ENCODE results near the gene LHFPL5. TPM values are rescaled to one million over a fixed set of nuclear protein-coding genes. Genes with fewer than 3 reads are reported as not detected.

LHFPL5 gene
- total and polyA plus RNA-seq, 4 donors = 0.44 to 2.0 (median 1.1) TPM

DNA sequence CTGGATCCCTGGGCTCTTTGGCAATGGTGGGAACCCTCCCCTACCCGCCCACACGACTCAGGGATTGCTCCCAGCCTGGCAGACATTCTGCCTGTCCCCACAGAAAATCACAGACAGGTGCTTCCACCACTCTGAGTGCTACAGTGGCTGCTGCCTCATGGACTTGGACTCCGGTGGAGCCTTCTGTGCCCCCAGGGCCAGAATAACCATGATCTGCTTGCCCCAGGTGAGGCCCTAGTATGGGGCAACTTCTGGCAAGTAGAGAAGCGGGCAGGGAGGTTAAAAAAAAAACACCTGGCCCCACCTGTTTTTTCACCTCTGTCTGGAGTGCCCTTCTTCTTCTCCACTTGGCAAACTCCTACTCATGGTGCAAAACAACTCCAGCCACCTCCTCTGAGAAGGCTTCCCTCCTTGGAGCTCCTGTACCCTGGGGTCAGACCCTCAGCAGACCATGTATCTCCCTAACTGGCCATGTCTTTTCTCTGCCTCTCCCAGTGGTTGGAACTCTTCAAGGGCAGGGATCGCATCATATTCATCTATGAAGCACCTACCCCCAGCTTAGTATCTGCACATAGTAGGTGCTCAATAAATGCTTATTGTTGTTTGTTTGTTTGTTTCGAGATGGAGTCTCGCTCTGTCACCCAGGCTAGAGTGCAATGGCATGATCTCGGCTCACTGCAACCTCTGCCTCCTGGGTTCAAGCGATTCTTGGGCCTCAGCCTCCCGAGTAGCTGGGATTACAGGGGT is 27.6 kb upstream of the LHFPL5 start:
- H3K27me3 ChIP-seq (ENCODE audit: control insufficient read depth, insufficient read depth, low read length) = peaks cover 11% of the 10 kb centered on the region
- no peak overlapping the region for H3K27ac ChIP-seq (ENCODE audit: low read depth, low read length)
- 89% methylated on average over 9 of the region's 10 CpGs for WGBS (ENCODE audit: insufficient coverage)
- no peak for DNase-seq (ENCODE audit: low read depth in 4 of 6, low spot score in 6 of 6)
- no peaks in the 10 kb centered on the region for H3K9me3 ChIP-seq (ENCODE audit: control insufficient read depth, insufficient read depth, low read length)
- H3K36me3 ChIP-seq (ENCODE audit: control insufficient read depth, insufficient read depth, low read length) = no peaks in the 10 kb centered on the region
- peaks cover 4% of the 10 kb centered on the region for H3K4me1 ChIP-seq (ENCODE audit: control insufficient read depth, insufficient read depth, low read length)
- no peak overlapping the region for H3K4me3 ChIP-seq (ENCODE audit: low read depth, low read length)

GRCh38 chr6:35778437-35778836 is 26.7 kb upstream of the LHFPL5 start:
- H3K4me3 ChIP-seq (ENCODE audit: low read depth, low read length) = no peak overlapping the region
- DNase-seq (ENCODE audit: low read depth in 4 of 6, low spot score in 6 of 6) = no peak
- H3K9me3 ChIP-seq (ENCODE audit: control insufficient read depth, insufficient read depth, low read length) = no peaks in the 10 kb centered on the region
- H3K27me3 ChIP-seq (ENCODE audit: control insufficient read depth, insufficient read depth, low read length) = peaks cover 11% of the 10 kb centered on the region
- no peaks in the 10 kb centered on the region for H3K36me3 ChIP-seq (ENCODE audit: control insufficient read depth, insufficient read depth, low read length)
- WGBS (ENCODE audit: insufficient coverage) = 79% methylated on average over 2 of the region's 2 CpGs
- no peak overlapping the region for H3K27ac ChIP-seq (ENCODE audit: low read depth, low read length)
- H3K4me1 ChIP-seq (ENCODE audit: control insufficient read depth, insufficient read depth, low read length) = peaks cover 4% of the 10 kb centered on the region

DNA sequence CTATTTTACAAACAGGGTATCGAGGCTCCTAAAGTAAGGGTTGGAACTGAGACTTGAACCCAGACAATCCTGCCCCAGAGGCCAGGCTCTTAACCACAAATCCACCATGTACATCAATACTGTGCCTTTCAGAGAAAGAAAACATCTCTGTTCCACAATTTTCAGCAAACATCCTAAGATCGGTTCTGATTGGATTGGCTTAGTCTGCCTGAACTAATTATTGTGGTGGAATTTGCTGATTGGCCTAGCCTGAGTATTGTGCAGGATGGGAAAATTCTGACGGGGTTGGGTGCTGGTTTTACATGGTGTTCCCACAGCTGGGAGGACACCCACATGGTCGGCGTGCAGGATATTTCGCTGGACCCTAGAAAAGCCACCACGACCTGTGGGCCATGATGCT is 24.4 kb upstream of the LHFPL5 start, which contains the start of gene CLPSL1:
Gene CLPSL1 (plus strand): TSS at position 301 of the 400 bp plus-strand sequence. CDS start 92 bp downstream, at position 393.
- H3K27ac ChIP-seq (ENCODE audit: low read depth, low read length) = no peak within 1 kb of the TSS
- WGBS (ENCODE audit: insufficient coverage) = 83% methylated on average over 6 of the region's 7 CpGs

GRCh38 chr6:35781290-35781689 is 23.9 kb upstream of the LHFPL5 start:
- 100% methylated on average over 1 of the region's 2 CpGs for WGBS (ENCODE audit: insufficient coverage)
- Histone ChIP-seq H3K27me3 (ENCODE audit: control insufficient read depth, insufficient read depth, low read length) (peaks cover 9% of the 10 kb centered on the region), H3K9me3 (ENCODE audit: control insufficient read depth, insufficient read depth, low read length) (no peaks in the 10 kb centered on the region), H3K4me1 (ENCODE audit: control insufficient read depth, insufficient read depth, low read length) (peaks cover 1% of the 10 kb centered on the region), H3K4me3 (ENCODE audit: low read depth, low read length) (no peak overlapping the region), H3K36me3 (ENCODE audit: control insufficient read depth, insufficient read depth, low read length) (no peaks in the 10 kb centered on the region), H3K27ac (ENCODE audit: low read depth, low read length) (no peak overlapping the region)
- no peak for DNase-seq (ENCODE audit: low read depth in 4 of 6, low spot score in 6 of 6)

More for the DNA sequence above, 24.4 kb upstream of the LHFPL5 start, which contains the start of gene CLPSL1:
- no peak for DNase-seq (ENCODE audit: low read depth in 4 of 6, low spot score in 6 of 6)
- Histone ChIP-seq H3K27me3 (ENCODE audit: control insufficient read depth, insufficient read depth, low read length) (peaks cover 12% of the 10 kb centered on the region), H3K4me3 (ENCODE audit: low read depth, low read length) (no peak within 1 kb of the TSS), H3K9me3 (ENCODE audit: control insufficient read depth, insufficient read depth, low read length) (no peaks in the 10 kb centered on the region), H3K4me1 (ENCODE audit: control insufficient read depth, insufficient read depth, low read length) (peaks cover 4% of the 10 kb centered on the region), H3K36me3 (ENCODE audit: control insufficient read depth, insufficient read depth, low read length) (no peaks in the 10 kb centered on the region)

- H3K27me3 ChIP-seq (ENCODE audit: control insufficient read depth, insufficient read depth, low read length) = peaks cover 16% of the 10 kb centered on the region
- no peaks in the 10 kb centered on the region for H3K36me3 ChIP-seq (ENCODE audit: control insufficient read depth, insufficient read depth, low read length)
- DNase-seq (ENCODE audit: low read depth in 4 of 6, low spot score in 6 of 6) = no peak
- peaks cover 7% of the 10 kb centered on the region for H3K4me1 ChIP-seq (ENCODE audit: control insufficient read depth, insufficient read depth, low read length)
- no peak overlapping the region for H3K27ac ChIP-seq (ENCODE audit: low read depth, low read length)
- no peak overlapping the region for H3K4me3 ChIP-seq (ENCODE audit: low read depth, low read length)
- H3K9me3 ChIP-seq (ENCODE audit: control insufficient read depth, insufficient read depth, low read length) = no peaks in the 10 kb centered on the region
- WGBS (ENCODE audit: insufficient coverage) = 66% methylated on average over 2 of the region's 3 CpGs
These were observed 22.7 kb upstream of the LHFPL5 start for GRCh38 chr6:35782424-35782823.

DNA sequence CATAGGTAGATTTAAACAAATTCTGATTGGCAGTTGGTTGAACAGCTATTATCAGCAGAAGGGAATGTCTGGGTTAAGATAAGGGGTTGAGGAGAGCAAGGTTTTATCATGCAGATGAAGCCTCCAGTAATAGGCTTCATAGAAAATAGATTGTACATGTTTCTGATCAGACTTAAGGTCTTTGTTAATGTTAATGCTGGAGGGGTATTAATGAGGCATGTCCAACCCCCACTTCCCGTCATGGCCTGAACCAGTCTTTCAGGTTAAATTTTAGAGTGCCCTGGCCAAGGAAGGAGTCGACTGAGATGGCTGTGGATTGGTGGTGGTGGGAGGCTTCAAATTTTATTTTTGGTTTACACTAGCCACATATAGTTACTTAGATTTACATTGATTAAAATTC is 21.0 kb upstream of the LHFPL5 start:
- Histone ChIP-seq H3K27ac (ENCODE audit: low read depth, low read length) (no peak overlapping the region), H3K27me3 (ENCODE audit: control insufficient read depth, insufficient read depth, low read length) (peaks cover 23% of the 10 kb centered on the region), H3K9me3 (ENCODE audit: control insufficient read depth, insufficient read depth, low read length) (no peaks in the 10 kb centered on the region), H3K36me3 (ENCODE audit: control insufficient read depth, insufficient read depth, low read length) (no peaks in the 10 kb centered on the region), H3K4me1 (ENCODE audit: control insufficient read depth, insufficient read depth, low read length) (peaks cover 7% of the 10 kb centered on the region), H3K4me3 (ENCODE audit: low read depth, low read length) (no peak overlapping the region)
- no CpG with 5 or more reads among the region's 2 CpGs for WGBS (ENCODE audit: insufficient coverage)
- DNase-seq (ENCODE audit: low read depth in 4 of 6, low spot score in 6 of 6) = no peak

DNA sequence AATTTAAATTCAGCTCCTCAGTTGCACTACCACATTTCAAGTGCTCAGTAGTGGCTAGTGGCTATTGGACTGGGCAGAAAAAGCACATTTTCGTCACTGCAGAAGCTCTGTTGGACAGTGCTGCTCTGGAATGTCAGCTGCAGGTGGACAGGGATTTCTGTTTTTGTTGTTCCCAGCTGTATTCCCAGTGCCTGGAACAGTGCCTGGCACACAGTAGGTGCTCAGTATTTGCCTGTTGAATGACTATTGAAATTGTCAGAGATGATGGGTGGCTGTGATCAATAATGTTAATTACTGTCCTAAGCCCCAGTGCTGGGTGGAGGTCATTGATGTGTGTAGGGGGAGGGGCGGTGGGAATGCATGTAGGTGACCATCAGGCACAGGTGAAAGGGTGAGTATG is 18.9 kb upstream of the LHFPL5 start:
- Histone ChIP-seq H3K27ac (ENCODE audit: low read depth, low read length) (no peak overlapping the region), H3K27me3 (ENCODE audit: control insufficient read depth, insufficient read depth, low read length) (peaks cover 23% of the 10 kb centered on the region), H3K4me3 (ENCODE audit: low read depth, low read length) (no peak overlapping the region), H3K9me3 (ENCODE audit: control insufficient read depth, insufficient read depth, low read length) (no peaks in the 10 kb centered on the region), H3K36me3 (ENCODE audit: control insufficient read depth, insufficient read depth, low read length) (no peaks in the 10 kb centered on the region), H3K4me1 (ENCODE audit: control insufficient read depth, insufficient read depth, low read length) (peaks cover 7% of the 10 kb centered on the region)
- DNase-seq (ENCODE audit: low read depth in 4 of 6, low spot score in 6 of 6) = no peak
- 75% methylated on average over 2 of the region's 2 CpGs for WGBS (ENCODE audit: insufficient coverage)

DNA sequence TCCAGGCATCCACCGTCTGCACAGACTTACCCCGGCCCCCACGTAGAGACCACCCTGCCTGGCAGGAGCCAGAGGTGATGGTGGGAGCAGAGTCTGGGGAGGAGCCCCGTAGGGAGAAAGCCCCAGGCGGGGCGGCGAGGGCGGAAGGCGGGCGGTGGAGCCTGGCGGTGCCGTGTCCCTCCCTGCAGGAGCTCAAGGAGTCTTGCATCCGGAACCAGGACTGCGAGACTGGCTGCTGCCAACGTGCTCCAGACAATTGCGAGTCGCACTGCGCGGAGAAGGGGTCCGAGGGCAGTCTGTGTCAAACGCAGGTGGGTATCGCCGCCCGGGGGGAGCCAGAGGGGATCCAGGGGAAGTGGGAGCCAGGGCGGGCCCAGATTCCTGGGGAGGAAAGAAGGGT is 18.3 kb upstream of the LHFPL5 start:
- H3K27ac ChIP-seq (ENCODE audit: low read depth, low read length) = no peak overlapping the region
- peaks cover 7% of the 10 kb centered on the region for H3K4me1 ChIP-seq (ENCODE audit: control insufficient read depth, insufficient read depth, low read length)
- DNase-seq (ENCODE audit: low read depth in 4 of 6, low spot score in 6 of 6) = no peak
- H3K27me3 ChIP-seq (ENCODE audit: control insufficient read depth, insufficient read depth, low read length) = peaks cover 23% of the 10 kb centered on the region
- no peaks in the 10 kb centered on the region for H3K36me3 ChIP-seq (ENCODE audit: control insufficient read depth, insufficient read depth, low read length)
- no peak overlapping the region for H3K4me3 ChIP-seq (ENCODE audit: low read depth, low read length)
- WGBS (ENCODE audit: insufficient coverage) = 23% methylated on average over 24 of the region's 25 CpGs
- H3K9me3 ChIP-seq (ENCODE audit: control insufficient read depth, insufficient read depth, low read length) = no peaks in the 10 kb centered on the region

- Histone ChIP-seq H3K9me3 (ENCODE audit: control insufficient read depth, insufficient read depth, low read length) (no peaks in the 10 kb centered on the region), H3K36me3 (ENCODE audit: control insufficient read depth, insufficient read depth, low read length) (no peaks in the 10 kb centered on the region), H3K4me1 (ENCODE audit: control insufficient read depth, insufficient read depth, low read length) (peaks cover 7% of the 10 kb centered on the region), H3K27me3 (ENCODE audit: control insufficient read depth, insufficient read depth, low read length) (peaks cover 23% of the 10 kb centered on the region), H3K4me3 (ENCODE audit: low read depth, low read length) (no peak overlapping the region), H3K27ac (ENCODE audit: low read depth, low read length) (no peak overlapping the region)
- no peak for DNase-seq (ENCODE audit: low read depth in 4 of 6, low spot score in 6 of 6)
- 83% methylated on average over 11 of the region's 13 CpGs for WGBS (ENCODE audit: insufficient coverage)
These were observed 17.6 kb upstream of the LHFPL5 start for GRCh38 chr6:35787266-35788218.
